Activated naive CD4-positive, alpha-beta T cell treated with anti-CD3 and anti-CD28 coated beads, Interleukin-2, amount 50 U/mL, for 72 hours (primary cell): ENCODE results near the gene KRT82. TPM values are rescaled to one million over a fixed set of nuclear protein-coding genes. Genes with fewer than 3 reads are reported as not detected.

ENCODE experiments used
- ATAC-seq, 2 donors: fragments of 150-1000 bp; cut with Tn5 transposase; 2 replicates each; pipeline ENCODE4 v1.10.0; 2021; ENCODE audit warnings: mild to moderate bottlenecking in 2 of 2, moderate library complexity in 2 of 2
- DNase-seq, 2 donors: peaks; one replicate each; pipeline ENCODE4 v3.0.0; 2021 to 2022; ENCODE audit warnings: low spot score in 2 of 2
- H3K27ac Mint-ChIP-seq, 2 donors: one replicate each; pipeline ENCODE4 v1.8.0; 2022; ENCODE audit warnings: mild to moderate bottlenecking in 2 of 2, mixed read lengths in 2 of 2
- H3K36me3 Mint-ChIP-seq, 2 donors: one replicate each; pipeline ENCODE4 v1.8.0; 2022; ENCODE audit warnings: mixed read lengths in 2 of 2
- H3K9me3 Mint-ChIP-seq, 2 donors: one replicate each; pipeline ENCODE4 v1.8.0; 2022; ENCODE audit warnings: mixed read lengths in 2 of 2
- total RNA-seq, 2 donors: library from RNA; stranded (reverse); gene quantifications; one replicate each; pipeline ENCODE4 v1.2.3, GENCODE V29; 2022

Gene KRT82
- total RNA-seq, 2 donors from 2014 or later, result not detected

DNA sequence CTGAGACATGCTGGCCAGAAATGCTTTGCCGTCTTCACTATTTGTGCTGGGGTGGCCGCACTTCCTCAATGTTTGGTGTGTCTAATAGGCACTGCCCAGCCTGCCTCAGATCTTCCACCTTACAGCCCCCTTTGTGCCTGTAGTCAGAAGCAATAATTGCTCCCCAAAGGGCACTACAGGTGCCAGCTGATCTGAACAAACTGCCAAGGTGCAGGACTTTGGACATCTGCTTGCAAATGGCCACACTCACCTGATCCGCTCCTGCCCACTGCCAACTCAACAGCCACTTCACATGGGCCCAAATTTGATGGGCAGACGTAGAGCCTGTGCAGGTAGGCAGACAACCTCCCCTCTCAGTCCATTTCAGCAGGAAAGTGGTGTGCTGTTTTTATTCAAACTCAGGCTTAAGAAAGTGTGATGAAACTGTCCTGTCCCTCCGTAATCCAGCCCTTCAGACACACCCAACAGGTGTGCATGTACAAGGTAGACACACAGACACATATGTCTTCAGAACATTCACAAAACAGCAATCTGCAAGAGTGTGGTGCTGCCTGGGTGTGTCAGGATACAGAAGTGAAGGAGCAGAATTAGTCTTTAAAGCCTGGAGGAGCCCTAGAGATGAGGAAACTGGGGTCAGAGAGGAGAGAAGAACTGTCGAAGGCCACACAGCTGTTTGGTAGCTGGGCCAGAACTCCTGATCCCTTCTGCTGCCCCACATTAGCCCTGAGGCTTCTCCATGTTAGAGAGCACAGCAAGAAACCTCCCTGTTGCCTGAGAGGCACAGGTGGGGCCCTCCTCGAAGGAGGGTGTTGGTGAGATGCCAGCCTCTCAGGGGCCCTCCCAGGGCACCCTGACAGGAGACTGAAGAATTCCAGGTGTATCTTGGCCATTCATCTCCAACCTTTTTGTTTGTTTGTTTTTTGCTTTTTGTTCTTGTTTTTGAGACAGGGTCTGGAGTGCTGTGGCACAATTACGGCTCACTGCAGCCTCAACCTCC, 32.5 kb upstream of the KRT82 start:
- Mint-ChIP-seq H3K27ac (no peak overlapping the region), H3K36me3 (no peaks in the 10 kb centered on the region), H3K9me3 (no peaks in the 10 kb centered on the region)
- DNase-seq, result no peak
- ATAC-seq, result no peak

DNA sequence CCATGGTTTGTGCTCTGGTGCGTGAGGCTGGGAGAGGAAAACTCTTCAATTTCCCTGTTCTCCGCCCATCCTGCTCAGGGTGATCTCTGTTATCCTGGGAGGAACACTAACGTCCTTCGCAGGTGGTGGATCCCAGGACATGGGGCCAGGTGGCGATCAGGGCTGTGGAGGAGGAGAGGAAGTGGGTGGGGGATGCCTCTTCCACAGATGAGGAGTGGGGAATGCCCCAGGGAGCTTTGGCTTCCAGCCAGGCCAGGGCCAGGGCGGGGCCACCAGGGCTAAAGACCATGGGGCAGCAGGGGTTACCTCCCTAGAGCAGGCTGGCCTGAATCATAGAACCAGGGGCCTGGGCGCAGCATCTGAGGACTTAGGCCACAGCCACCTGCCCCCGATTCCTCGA, 31.4 kb upstream of the KRT82 start:
- no peak for DNase-seq
- no peak overlapping the region for H3K27ac Mint-ChIP-seq
- no peak for ATAC-seq

DNA sequence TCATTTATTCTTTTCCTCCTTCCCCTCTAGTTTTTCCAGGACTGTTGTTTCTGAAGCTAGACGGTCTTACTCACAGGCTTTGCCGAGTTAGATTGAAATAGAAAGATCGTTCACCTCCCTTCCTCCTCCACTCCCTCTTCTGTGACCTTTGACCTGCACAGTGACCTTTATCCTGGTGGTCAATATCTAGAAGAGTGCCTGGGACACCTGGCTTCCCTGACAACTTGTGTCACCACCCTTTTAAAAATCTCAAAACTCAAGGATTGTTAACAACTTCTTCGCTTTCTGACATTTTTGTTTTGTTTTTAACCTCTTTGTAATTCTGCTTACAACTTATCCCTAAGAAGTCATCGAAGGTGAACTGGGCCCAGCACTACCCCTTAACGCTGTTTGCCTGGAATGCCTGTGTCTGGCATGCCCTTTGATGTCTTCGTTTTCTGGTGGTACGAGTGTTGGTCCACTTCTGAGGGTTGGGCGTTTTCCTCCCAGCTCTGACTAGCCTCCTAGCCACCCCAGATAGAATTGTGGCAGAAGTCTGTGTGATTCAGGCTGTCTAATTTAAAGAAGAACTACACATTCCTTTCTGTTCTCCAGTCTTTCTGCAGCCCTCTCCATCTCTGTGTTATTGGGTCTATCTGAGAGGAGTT, 30.8 kb upstream of the KRT82 start:
- Mint-ChIP-seq H3K27ac (no peak overlapping the region), H3K9me3 (no peaks in the 10 kb centered on the region), H3K36me3 (no peaks in the 10 kb centered on the region)
- ATAC-seq (no peak), DNase-seq (no peak)

More for the DNA sequence above, 31.4 kb upstream of the KRT82 start:
- Mint-ChIP-seq H3K36me3 (no peaks in the 10 kb centered on the region), H3K9me3 (no peaks in the 10 kb centered on the region)

DNA sequence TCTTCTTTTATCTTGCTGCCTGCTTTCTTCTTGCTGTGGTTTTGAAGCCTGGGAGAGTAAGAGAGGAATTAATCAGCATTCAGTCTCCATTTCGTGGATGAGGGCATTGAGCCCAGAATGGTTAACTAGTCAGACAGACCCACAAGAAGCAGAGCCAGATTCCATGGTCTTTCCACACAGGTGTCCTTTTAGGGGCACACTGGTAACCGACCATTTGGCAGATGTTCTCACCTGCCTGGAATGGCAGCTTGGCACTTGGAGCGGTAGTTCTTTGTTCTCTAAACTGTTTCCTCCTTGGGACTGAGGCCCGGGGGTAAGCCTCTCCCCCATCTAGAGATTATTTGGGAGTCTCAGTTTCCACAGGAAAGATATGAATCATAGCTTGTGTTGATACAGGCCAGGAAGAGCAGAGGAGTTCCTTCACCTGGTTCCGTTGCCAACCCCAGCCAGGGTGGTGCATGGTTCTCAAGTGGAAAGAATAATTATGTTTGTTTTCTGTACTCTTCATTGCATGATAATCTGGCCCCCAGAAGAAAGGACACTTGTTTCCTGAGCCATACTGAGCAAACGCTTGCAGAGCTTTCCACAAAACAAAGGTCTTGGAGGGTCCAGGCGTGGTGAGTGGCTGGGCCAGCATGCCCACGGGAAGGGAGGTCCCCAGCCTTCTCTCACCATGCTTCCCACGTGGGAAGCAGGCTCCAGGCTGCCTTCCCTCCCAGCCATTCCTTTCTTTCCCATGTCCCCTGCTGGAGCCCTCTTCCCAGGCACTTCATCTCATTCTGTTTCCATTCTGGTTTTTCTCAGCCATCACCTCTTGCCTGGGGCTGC, 30.1 kb upstream of the KRT82 start:
- ATAC-seq, result no peak
- Mint-ChIP-seq H3K36me3 (no peaks in the 10 kb centered on the region), H3K9me3 (no peaks in the 10 kb centered on the region), H3K27ac (no peak overlapping the region)
- no peak for DNase-seq

DNA sequence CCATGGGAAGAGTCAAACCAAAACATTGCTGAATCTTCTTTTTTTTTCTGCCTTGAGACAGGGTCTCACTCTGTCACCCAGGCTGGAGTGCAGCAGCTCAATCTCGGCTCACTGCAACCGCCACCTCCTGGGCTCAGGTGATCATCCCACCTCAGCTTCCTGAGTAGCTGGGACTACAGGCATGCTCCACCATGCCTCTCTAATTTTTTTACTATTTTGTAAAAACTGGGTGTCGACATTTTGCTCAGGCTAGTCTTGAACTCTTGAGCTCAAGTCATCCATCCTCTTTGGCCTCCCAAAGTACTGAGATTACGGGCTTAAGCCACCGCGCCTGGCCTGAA, 29.5 kb upstream of the KRT82 start:
- ATAC-seq, result no peak
- no peaks in the 10 kb centered on the region for H3K36me3 Mint-ChIP-seq
- DNase-seq, result no peak
- H3K9me3 Mint-ChIP-seq, result no peaks in the 10 kb centered on the region
- no peak overlapping the region for H3K27ac Mint-ChIP-seq

DNA sequence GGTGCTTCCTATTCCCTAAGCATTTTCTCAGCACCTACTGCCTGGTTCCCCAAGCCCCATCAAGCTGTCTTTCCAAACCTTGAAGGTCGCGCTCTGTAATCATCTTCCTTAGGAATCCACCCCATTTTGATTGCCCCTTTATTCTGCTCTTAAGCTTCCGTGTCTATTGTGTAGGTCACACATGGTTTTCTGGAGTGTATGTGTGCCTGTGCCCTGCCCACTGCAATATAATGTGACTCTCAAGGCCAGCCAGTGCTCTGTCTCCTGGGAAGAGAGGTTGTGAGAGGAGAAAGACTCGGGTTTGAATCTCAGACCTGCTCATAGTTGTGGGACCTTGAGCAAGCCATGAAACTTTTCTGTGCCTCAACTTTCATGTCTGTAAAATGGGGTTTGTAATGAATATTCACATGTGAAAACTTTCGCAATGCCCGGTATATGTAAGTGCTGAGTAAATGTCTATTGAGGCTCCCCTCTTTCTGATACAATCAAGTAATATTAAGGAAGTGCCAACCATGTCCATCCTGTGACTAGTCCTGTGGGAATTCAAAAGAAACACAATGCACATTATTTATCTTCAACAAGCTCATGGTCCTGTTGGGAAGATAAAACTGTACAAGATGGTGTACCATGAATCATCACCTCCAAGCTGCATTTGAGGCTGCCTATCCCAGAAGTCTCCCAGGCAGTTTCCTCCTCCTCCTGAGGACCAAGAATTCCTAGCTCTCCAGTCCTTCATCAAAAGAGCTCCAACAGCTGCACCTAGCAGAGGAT, 28.8 kb upstream of the KRT82 start:
- H3K36me3 Mint-ChIP-seq, result no peaks in the 10 kb centered on the region
- no peaks in the 10 kb centered on the region for H3K9me3 Mint-ChIP-seq
- H3K27ac Mint-ChIP-seq, result no peak overlapping the region
- no peak for ATAC-seq
- DNase-seq, result no peak

DNA sequence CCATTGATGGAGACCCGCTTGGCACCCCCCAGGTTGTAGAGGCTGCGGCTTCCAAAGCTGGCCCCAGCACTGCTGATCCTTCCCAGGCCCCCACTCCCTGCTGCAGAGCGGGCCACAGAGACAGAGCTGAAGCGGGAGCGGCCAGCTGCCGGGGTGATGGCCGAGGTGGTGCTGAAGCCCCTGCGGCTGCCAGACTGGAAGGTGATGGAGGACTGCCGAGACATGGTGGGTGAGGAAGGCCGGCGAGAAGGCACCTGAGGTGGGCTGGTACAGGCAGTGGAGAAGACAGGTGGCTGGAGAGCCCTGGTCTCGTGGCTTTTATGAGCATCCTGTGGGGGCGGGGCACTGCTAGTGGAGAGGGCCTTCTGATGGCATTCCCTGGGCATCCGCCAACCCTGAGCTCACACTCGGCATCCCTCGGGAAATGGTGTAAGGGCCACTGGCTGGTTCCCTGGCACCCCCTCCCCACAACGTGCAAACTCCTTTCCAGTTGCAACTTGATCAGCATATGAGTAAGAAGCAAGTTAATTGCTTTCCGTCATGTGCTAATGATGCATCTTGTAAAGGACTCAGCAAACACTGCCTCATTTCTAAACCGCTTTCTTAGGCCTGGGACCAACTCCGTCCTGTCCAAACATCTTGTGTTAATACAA, 28.1 kb upstream of the KRT82 start, which contains the start of gene KRT75:
Gene KRT75, minus strand, starts transcription at position 291 of the 653 bp plus-strand sequence. Its CDS starts 67 bp downstream, at position 224.
- DNase-seq (no peak), ATAC-seq (no peak)
- H3K9me3 Mint-ChIP-seq, result no peaks in the 10 kb centered on the region
- H3K36me3 Mint-ChIP-seq, result no peaks in the 10 kb centered on the region
- no peak within 1 kb of the TSS for H3K27ac Mint-ChIP-seq

DNA sequence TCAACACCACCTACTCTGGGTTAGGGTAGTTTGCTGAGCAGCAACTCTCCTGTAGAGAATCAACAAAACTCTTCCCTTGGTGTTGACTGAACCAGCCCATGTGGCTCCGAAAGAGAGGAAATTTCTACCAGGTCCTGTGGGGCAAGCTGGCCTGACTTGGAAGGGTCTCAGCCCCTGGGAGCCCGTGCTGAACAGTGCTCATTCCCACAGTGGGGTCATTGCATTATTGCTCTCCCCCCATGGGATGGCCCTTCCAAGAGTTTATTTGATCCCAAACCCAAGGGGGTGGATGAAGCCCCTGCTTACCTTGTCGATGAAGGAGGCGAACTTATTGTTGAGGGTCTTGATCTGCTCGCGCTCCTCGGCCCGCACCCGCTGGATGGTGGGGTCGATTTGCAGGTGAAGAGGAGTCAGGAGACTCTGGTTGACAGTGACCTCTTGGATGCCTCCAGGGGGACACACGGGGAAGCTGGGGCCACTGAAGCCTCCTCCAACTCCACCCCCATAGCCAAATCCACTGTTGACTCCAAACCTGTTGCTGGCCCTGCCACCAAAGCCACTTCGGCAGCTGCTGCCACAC, 27.5 kb upstream of the KRT82 start:
- DNase-seq (no peak), ATAC-seq (no peak)
- Mint-ChIP-seq H3K36me3 (no peaks in the 10 kb centered on the region), H3K27ac (no peak overlapping the region), H3K9me3 (no peaks in the 10 kb centered on the region)

DNA sequence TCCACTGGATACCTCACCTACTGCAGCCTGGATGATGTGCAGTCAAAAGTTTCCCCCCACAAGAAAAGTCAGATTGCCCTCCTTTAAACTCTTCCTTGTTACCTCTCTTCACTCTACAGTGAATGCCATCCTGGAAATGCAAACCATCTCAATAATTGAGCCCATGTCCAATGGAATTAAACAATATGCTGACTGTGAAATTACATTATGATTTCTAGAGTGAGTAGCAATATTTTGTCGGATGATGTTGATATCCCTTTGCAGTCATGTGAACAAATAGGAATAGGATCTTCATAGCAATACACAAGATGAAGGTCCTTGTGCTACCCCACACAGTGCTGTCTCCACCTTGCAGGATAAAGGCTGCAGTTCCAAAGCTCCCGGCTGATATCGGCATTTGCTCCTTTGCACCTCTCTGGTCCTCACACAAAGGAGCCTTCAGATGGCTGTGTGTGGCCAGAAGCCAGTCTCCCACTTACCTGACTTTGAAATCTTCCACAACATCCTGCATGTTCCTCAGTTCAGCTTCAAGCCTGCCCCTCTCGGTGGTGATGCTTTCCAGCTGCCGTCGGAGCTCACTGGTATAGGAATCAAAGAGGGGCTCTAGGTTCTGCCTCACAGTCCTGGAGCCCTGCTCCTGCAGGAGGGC, 26.5 kb upstream of the KRT82 start:
- no peak overlapping the region for H3K27ac Mint-ChIP-seq

DNA sequence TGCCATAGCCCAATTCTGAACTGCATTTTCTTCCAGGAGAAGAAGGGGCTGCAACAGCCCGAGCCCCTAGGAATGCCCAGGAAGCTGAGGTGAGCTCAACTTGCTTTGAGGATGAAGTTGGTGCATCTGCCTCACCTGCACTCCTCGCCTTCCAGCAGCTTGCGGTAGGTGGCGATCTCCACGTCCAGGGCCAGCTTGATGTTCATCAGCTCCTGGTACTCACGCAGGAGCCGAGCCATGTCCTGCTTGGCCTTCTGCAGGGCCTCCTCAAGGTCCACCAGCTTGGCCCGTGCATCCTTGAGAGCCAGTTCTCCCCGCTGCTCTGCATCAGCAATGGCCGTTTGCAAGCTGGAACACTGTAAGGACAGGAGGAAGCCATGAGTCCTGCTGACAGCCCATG, 22.0 kb upstream of the KRT82 start:
- Mint-ChIP-seq H3K36me3 (no peaks in the 10 kb centered on the region), H3K9me3 (no peaks in the 10 kb centered on the region), H3K27ac (no peak overlapping the region)
- DNase-seq (no peak), ATAC-seq (no peak)

More for the DNA sequence above, 26.5 kb upstream of the KRT82 start:
- DNase-seq, result no peak
- Mint-ChIP-seq H3K9me3 (no peaks in the 10 kb centered on the region), H3K36me3 (no peaks in the 10 kb centered on the region)
- no peak for ATAC-seq

DNA sequence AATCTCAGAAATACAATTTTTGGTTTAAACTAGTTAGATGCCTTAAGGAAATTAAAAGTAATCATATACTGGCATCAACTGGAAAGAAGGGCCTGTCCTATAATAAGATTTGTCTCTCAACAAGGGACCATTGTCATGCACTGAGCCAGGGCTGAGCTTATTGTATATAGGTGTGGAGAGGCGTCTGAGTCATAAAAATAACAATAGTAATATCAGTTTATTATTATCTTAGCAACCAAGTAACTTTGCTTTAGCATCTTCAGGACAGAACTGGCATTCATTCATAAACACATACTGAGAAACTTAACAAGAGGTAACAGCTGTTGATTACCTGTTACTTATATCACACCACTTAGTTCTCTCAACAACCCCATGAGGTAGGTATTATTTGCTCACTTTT, 20.9 kb upstream of the KRT82 start:
- DNase-seq (no peak), ATAC-seq (no peak)
- Mint-ChIP-seq H3K9me3 (no peaks in the 10 kb centered on the region), H3K36me3 (no peaks in the 10 kb centered on the region), H3K27ac (no peak overlapping the region)

DNA sequence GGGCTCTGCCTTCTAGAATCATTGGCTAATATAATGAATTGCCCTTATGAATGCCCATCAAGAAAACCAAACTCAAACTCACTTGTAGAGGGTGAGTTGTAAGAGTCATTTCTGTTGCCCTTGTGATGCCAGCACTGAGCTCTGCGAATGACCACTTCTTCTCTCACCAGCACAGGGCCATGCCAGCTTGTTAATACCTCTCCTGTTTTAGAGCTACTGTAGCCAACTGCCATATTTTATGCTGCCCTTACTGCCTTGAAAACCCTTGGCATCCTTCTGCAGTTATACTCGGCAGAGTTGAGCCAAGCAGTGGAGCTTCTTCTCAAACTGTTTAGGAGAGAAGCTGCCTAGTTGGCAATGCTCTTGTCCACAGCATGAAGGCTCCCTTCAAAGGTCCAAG, 19.9 kb upstream of the KRT82 start:
- DNase-seq, result no peak
- Mint-ChIP-seq H3K9me3 (no peaks in the 10 kb centered on the region), H3K27ac (no peak overlapping the region), H3K36me3 (no peaks in the 10 kb centered on the region)
- no peak for ATAC-seq

DNA sequence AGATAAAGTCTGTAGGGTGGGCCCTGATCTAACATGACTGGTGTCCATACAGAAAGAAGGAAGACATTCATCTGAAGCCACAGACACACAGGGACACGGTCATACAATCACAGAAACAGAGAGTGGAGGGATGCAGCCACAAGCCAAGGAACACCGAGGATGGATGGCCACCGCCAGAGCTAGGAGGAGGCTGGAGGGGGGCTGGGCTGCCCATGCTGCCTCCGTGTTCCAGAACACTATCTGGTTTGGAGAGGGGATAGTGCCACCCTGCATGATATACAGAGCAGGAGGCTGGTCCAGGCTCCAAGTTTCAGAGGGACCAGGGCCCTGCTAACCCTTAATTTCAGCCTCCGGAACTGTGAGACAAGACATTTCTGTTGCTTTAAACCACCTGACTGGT, 19.3 kb upstream of the KRT82 start:
- ATAC-seq (no peak), DNase-seq (no peak)
- H3K9me3 Mint-ChIP-seq, result no peaks in the 10 kb centered on the region
- no peaks in the 10 kb centered on the region for H3K36me3 Mint-ChIP-seq
- H3K27ac Mint-ChIP-seq, result no peak overlapping the region

DNA sequence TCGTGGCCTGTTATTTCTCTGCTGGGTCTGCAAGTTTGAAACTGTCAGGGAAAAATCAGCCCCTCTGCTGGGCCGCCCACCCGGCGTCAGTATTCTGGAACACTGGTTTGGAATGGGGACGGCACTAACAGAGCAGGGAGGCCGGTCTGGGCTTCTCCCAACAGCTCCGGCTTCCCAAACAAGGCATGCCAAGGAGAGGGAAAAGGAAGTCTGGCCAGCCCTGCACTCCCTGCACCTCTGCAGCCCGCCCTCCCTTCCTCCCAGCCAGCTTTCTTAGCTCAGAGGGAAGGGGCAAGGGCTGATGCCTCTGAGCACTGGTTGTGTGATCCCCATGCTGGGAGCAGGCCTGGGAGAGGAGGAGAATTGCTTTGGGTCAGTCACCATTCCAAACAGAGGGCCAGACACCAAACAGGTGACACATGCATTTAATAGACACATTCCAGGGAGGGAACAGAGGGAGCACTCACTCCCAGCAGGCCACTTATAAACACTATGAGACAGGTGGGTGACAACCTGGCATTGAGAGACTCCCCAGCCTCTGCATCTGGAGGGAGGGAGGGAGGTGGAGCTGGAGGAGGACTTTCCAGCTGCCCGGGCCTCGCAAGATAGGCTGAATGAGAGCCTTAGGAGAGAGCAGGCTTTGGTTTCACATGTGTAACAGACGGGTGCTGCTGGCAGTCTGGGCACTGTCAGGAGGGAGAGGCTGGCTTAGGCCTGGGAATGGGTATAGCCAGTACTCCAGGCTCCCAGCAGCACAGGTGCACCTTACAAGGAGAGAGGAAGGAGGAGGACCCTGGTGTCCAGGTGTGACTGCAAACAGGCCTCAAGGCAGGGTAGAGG, 17.7 kb upstream of the KRT82 start:
- Mint-ChIP-seq H3K27ac (no peak overlapping the region), H3K9me3 (no peaks in the 10 kb centered on the region), H3K36me3 (no peaks in the 10 kb centered on the region)
- no peak for DNase-seq
- ATAC-seq, result no peak
